Neural progenitor cell (in vitro differentiated cells): Measurements from ENCODE around the gene DTX1. TPM values are rescaled to one million over a fixed set of nuclear protein-coding genes. Genes with fewer than 3 reads are reported as not detected.

Source experiments
- DNase-seq: peaks from one replicate; pipeline ENCODE4 v3.0.0-alpha.2; 2016; ENCODE audit warnings: low spot score
- H2AFZ ChIP-seq: fragments of 200-600 bp; sonication (generic); replicated peaks from 2 replicates; pipeline ENCODE4 v1.6.1; 2016; ENCODE audit warnings: antibody characterized with exemption
- H3F3A ChIP-seq: fragments of 200-600 bp; sonication (generic); 2 replicates; pipeline ENCODE4 v1.6.1; 2016; ENCODE audit warnings: antibody characterized with exemption, low read depth
- H3K27ac ChIP-seq: fragments of 200-600 bp; sonication (generic); 2 replicates; pipeline ENCODE4 v1.5.1; 2016; ENCODE audit warnings: mild to moderate bottlenecking
- H3K27me3 ChIP-seq: fragments of 200-600 bp; sonication (generic); 2 replicates; pipeline ENCODE4 v1.6.1; 2016; ENCODE audit warnings: mild to moderate bottlenecking, moderate library complexity
- H3K36me3 ChIP-seq: fragments of 200-600 bp; sonication (generic); 2 replicates; pipeline ENCODE4 v1.5.1; 2016
- H3K4me1 ChIP-seq: fragments of 200-600 bp; sonication (generic); 2 replicates; pipeline ENCODE4 v1.6.1; 2016; ENCODE audit warnings: mixed run types
- H3K4me2 ChIP-seq: fragments of 200-600 bp; sonication (generic); 2 replicates; pipeline ENCODE4 v1.6.1; 2016
- H3K4me3 ChIP-seq: fragments of 200-600 bp; sonication (generic); 2 replicates; pipeline ENCODE4 v1.5.1; 2016
- H3K79me2 ChIP-seq: fragments of 200-600 bp; sonication (generic); 2 replicates; pipeline ENCODE4 v1.6.1; 2016; ENCODE audit warnings: low read depth
- H3K9ac ChIP-seq: fragments of 200-600 bp; sonication (generic); 2 replicates; pipeline ENCODE4 v1.6.1; 2016
- H3K9me3 ChIP-seq: fragments of 200-600 bp; sonication (generic); 2 replicates; pipeline ENCODE4 v1.5.1; 2016; ENCODE audit warnings: low read depth
- H4K20me1 ChIP-seq: fragments of 200-600 bp; sonication (generic); 2 replicates; pipeline ENCODE4 v1.6.1; 2016; ENCODE audit warnings: low read depth
- H3K27ac Mint-ChIP-seq: 3 replicates; pipeline ENCODE4 v1.8.0; 2021; ENCODE audit warnings: mixed read lengths
- H3K27me3 Mint-ChIP-seq: 2 replicates; pipeline ENCODE4 v1.8.0; 2022; ENCODE audit warnings: low read depth, mild to moderate bottlenecking, inconsistent platforms, moderate library complexity, mixed read lengths; ENCODE audit not compliant: insufficient read depth
- H3K36me3 Mint-ChIP-seq: 3 replicates; pipeline ENCODE4 v1.8.0; 2021; ENCODE audit warnings: mixed read lengths
- H3K4me1 Mint-ChIP-seq: 3 replicates; pipeline ENCODE4 v1.8.0; 2021; ENCODE audit warnings: mixed read lengths
- H3K4me3 Mint-ChIP-seq: 3 replicates; pipeline ENCODE4 v1.8.0; 2021; ENCODE audit warnings: mild to moderate bottlenecking, moderate library complexity, mixed read lengths
- H3K9me3 Mint-ChIP-seq: 3 replicates; pipeline ENCODE4 v1.8.0; 2020; ENCODE audit warnings: mixed read lengths
- CTCF ChIP-seq: fragments of 200-600 bp; sonication (generic); IDR thresholded peaks from 2 replicates; pipeline ENCODE4 v1.5.1; 2017; ENCODE audit warnings: antibody characterized with exemption, mild to moderate bottlenecking
- EZH2 ChIP-seq: fragments of 200-600 bp; sonication (generic); IDR thresholded peaks from 2 replicates; pipeline ENCODE4 v1.6.1; 2017; ENCODE audit warnings: antibody characterized with exemption, mild to moderate bottlenecking, moderate library complexity
- EZH2phosphoT487 ChIP-seq: fragments of 200-600 bp; sonication (generic); IDR thresholded peaks from 2 replicates; pipeline ENCODE4 v1.6.1; 2017; ENCODE audit warnings: antibody characterized with exemption
- total RNA-seq: library from RNA; depleted of rRNA; stranded (reverse); fragments of >200 nt; gene quantifications from 2 replicates; pipeline ENCODE4 v1.2.3, GENCODE V29; 2015; ENCODE audit warnings: low replicate concordance

Gene DTX1
- total RNA-seq, 1 donor from 2014 or later, result 0.49 TPM

DNA sequence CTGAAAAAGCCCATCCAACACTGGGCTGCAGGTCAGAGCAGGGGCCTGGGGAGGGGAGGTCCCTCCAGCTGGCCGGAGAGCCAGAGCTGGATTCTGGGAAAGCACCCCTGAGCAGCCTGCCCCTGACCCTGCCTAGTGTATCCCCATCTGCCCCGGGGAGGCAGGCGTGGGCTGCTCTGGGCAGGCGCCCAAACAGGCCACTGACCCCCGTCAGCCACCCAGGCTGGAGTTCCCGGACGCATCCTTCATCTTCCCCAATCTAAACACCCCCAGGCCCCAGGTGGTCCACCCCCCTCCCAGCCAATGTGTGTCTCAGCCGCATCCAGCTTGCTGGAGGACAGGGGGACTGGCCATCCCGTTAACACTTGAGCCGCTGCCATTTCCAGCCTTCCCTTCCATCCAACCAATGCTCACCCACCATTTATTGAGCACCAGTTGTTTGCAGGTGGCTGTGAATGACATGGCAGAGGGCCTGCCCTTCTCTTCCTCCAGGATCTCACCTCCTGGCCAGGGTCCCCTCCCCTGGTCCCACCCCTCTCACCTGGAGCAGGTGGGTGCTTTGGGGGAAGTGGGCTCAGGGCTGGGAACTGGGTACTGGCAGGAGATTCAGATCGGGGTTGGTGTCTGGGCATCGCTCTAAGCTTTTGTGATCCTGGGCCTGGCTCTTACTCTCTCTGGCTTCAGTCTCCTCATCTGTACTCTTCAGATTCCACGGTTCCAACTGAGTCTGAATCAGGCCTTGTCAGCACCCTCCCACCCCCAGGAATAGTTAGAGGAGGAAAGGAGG is 743 bp upstream of the DTX1 start:
- H3F3A ChIP-seq, result peaks cover 10% of the 10 kb centered on the region
- peaks cover 93% of the 10 kb centered on the region for H3K27me3 ChIP-seq
- no peaks in the 10 kb centered on the region for H4K20me1 ChIP-seq
- peaks cover 30% of the 10 kb centered on the region for H3K27me3 Mint-ChIP-seq
- no peaks in the 10 kb centered on the region for H3K36me3 ChIP-seq
- H3K79me2 ChIP-seq, result no peaks in the 10 kb centered on the region
- no peak overlapping the region for H3K9ac ChIP-seq
- H3K27ac ChIP-seq, result no peak overlapping the region
- peaks cover 6% of the 10 kb centered on the region for H3K4me1 ChIP-seq
- H3K4me3 ChIP-seq, result peak overlapping the region; percentile 87
- H3K9me3 Mint-ChIP-seq, result no peaks in the 10 kb centered on the region
- H3K27ac Mint-ChIP-seq, result no peak overlapping the region
- no peak overlapping the region for H2AFZ ChIP-seq
- peak overlapping the region; percentile 93 for H3K4me2 ChIP-seq
- no peak for TF ChIP-seq CTCF
- TF ChIP-seq EZH2phosphoT487, result no peak
- no peak for TF ChIP-seq EZH2
- no peaks in the 10 kb centered on the region for H3K36me3 Mint-ChIP-seq
- no peaks in the 10 kb centered on the region for H3K9me3 ChIP-seq
- no peaks in the 10 kb centered on the region for H3K4me1 Mint-ChIP-seq
- no peak for DNase-seq
- peak overlapping the region; percentile 82 for H3K4me3 Mint-ChIP-seq

DNA sequence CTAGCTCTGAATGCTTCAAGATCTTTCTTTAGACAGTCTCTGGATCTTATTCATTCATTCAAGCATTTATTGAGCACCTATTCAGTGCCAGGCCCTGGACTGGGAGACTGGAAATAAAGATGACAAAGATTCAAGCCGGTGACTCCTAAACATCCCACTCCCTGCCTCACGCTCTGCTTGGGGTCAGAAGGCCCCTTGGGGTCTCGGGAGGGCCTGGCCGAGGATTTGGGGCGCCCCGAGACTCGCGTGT is 224 bp upstream of the DTX1 start:
- DNase-seq, result no peak
- no peaks in the 10 kb centered on the region for H3K79me2 ChIP-seq
- H3K4me1 Mint-ChIP-seq, result no peaks in the 10 kb centered on the region
- H3K27me3 ChIP-seq, result peaks cover 92% of the 10 kb centered on the region
- peak overlapping the region; percentile 87 for H3K4me3 ChIP-seq
- H3K4me1 ChIP-seq, result peaks cover 6% of the 10 kb centered on the region
- no peak for TF ChIP-seq EZH2phosphoT487
- TF ChIP-seq EZH2, result no peak
- no peak for TF ChIP-seq CTCF
- peaks cover 3% of the 10 kb centered on the region for H4K20me1 ChIP-seq
- no peak overlapping the region for H3K27ac Mint-ChIP-seq
- H3K9me3 Mint-ChIP-seq, result no peaks in the 10 kb centered on the region
- no peaks in the 10 kb centered on the region for H3K36me3 ChIP-seq
- peak overlapping the region; percentile 82 for H3K4me3 Mint-ChIP-seq
- H3F3A ChIP-seq, result peaks cover 10% of the 10 kb centered on the region
- no peaks in the 10 kb centered on the region for H3K36me3 Mint-ChIP-seq
- peak overlapping the region; percentile 76 for H2AFZ ChIP-seq
- peaks cover 27% of the 10 kb centered on the region for H3K27me3 Mint-ChIP-seq
- peak overlapping the region; percentile 93 for H3K4me2 ChIP-seq
- H3K9me3 ChIP-seq, result no peaks in the 10 kb centered on the region
- no peak overlapping the region for H3K27ac ChIP-seq
- no peak overlapping the region for H3K9ac ChIP-seq

DNA sequence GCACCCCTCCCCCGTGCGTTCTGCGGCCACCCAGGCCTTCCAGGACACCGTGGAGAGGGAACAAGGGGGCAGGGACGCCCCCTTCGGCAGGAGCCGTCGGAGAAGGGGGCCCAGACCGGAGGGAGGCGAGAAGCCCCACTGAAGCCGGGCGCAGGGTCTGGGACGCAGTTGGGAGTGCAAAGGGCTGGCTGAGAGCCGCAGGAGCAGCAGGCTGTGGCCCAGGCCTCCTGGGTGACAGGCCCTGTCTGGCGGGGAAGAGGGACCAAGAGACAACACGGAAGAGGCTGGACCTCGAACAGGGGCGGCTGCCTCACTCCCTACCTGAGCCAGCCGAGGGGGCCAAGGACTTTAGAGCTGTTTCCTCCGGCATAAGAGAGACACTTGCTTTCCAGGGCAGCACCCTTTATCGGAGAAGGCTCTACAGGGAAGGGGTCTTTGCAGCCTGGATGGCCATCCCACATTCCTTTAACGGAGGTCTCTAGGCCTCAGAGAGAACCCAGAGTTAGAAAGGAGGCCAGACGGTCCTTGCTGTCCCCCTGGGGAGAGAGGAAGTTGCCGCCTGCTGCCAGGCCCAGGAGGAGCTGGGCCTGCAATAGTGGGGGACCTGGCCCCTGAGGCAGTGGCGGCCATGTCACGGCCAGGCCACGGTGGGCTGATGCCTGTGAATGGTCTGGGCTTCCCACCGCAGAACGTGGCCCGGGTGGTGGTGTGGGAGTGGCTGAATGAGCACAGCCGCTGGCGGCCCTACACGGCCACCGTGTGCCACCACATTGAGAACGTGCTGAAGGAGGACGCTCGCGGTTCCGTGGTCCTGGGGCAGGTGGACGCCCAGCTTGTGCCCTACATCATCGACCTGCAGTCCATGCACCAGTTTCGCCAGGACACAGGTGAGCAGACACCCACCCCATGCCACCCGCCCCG is 1.3 kb downstream of the DTX1 start:
- Histone ChIP-seq H3K4me2 (peak overlapping the region; percentile 93), H3K9me3 (no peaks in the 10 kb centered on the region), H3K27me3 (peaks cover 82% of the 10 kb centered on the region), H2AFZ (no peak overlapping the region), H3K9ac (no peak overlapping the region), H3K27ac (no peak overlapping the region), H3K4me1 (peaks cover 13% of the 10 kb centered on the region), H3F3A (peaks cover 16% of the 10 kb centered on the region), H4K20me1 (peaks cover 18% of the 10 kb centered on the region), H3K79me2 (no peaks in the 10 kb centered on the region), H3K4me3 (peak overlapping the region; percentile 87), H3K36me3 (no peaks in the 10 kb centered on the region)
- peak overlapping the region; percentile 78 for H3K4me3 Mint-ChIP-seq
- peak; percentile 23 for DNase-seq
- H3K27ac Mint-ChIP-seq, result no peak overlapping the region
- H3K4me1 Mint-ChIP-seq, result peaks cover 10% of the 10 kb centered on the region
- TF ChIP-seq EZH2 (no peak), CTCF (no peak), EZH2phosphoT487 (no peak)
- H3K27me3 Mint-ChIP-seq, result peaks cover 30% of the 10 kb centered on the region
- H3K9me3 Mint-ChIP-seq, result no peaks in the 10 kb centered on the region
- H3K36me3 Mint-ChIP-seq, result no peaks in the 10 kb centered on the region
